ENCODE measurements around the gene CACNA1C.

DNA sequence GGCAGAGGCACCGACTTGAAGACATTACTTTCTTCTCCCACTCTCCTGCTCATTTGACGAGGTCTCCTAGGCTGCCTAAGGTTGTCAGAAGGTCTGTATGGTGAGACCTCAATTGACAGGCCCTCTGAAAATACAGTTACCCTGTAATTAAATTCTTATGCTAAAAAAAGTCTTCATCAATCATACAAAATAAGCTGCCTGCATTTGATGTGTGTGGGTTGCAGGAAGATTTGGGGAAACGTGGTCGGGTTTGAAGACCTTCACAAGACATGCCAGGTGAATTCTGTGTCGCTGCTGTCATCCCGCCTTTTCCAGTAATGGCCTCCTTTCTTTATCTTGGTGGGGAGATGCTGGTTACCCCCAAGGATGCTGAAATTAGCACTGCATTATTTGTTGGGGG is 299.4 kb downstream of the CACNA1C start:
- TF ChIP-seq, protein P1, sequence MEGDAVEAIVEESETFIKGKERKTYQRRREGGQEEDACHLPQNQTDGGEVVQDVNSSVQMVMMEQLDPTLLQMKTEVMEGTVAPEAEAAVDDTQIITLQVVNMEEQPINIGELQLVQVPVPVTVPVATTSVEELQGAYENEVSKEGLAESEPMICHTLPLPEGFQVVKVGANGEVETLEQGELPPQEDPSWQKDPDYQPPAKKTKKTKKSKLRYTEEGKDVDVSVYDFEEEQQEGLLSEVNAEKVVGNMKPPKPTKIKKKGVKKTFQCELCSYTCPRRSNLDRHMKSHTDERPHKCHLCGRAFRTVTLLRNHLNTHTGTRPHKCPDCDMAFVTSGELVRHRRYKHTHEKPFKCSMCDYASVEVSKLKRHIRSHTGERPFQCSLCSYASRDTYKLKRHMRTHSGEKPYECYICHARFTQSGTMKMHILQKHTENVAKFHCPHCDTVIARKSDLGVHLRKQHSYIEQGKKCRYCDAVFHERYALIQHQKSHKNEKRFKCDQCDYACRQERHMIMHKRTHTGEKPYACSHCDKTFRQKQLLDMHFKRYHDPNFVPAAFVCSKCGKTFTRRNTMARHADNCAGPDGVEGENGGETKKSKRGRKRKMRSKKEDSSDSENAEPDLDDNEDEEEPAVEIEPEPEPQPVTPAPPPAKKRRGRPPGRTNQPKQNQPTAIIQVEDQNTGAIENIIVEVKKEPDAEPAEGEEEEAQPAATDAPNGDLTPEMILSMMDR (IDR thresholded peaks at IDR 0.05) = no peak
- no peak for TF ChIP-seq POLR2A (IDR thresholded peaks at IDR 0.05)
